Endothelial cell of umbilical vein (primary cell): ENCODE measurements around the gene POU6F2. TPM values are rescaled to one million over a fixed set of nuclear protein-coding genes. Genes with fewer than 3 reads are reported as not detected.

Experiments
- BruUV-seq: library from RNA; stranded (reverse); fragments of 400-500 nt; replicated peaks from 2 replicates; lab custom pipeline; 2021; lab: Mats Ljungman, UMichigan
- CTCF ChIA-PET: fragments of 300-600, 350-600 bp; sonication (Branson Sonifier 250); formaldehyde crosslinking; loops from one replicate; lab custom pipeline; 2021; ENCODE audit warnings: antibody characterized with exemption, inconsistent platforms; lab: Charles Lee
- POLR2A ChIA-PET: fragments of 300-600, 350-600 bp; sonication (Branson Sonifier 250); formaldehyde crosslinking; loops from one replicate; lab custom pipeline; 2021; ENCODE audit warnings: antibody characterized with exemption, inconsistent platforms; lab: Charles Lee
- DNase-seq: peaks from one replicate; pipeline ENCODE4 v3.0.0-alpha.2; 2011; ENCODE audit warnings: low read depth, low spot score
- FAIRE-seq: peaks from 2 replicates; lab custom pipeline; 2011; peaks lifted over from hg19 to GRCh38; lab: Jason Lieb, UNC
- H2AFZ ChIP-seq: 2 replicates; pipeline ENCODE4 v1.6.0; 2012; ENCODE audit warnings: low read depth, low read length, control low read depth, inconsistent platforms
- H3K27ac ChIP-seq: 2 replicates; pipeline ENCODE4 v1.5.1; 2011; ENCODE audit warnings: low read depth, mild to moderate bottlenecking, control low read depth, low read length, moderate library complexity; ENCODE audit not compliant: insufficient read depth
- H3K27me3 ChIP-seq, 2 experiments: 2 replicates each; pipeline versions ENCODE4 v1.6.0 to v1.6.1; 2011; ENCODE audit warnings: low read length in 2 of 2, mixed read lengths in 1 of 2; ENCODE audit not compliant: control insufficient read depth in 2 of 2, insufficient read depth in 2 of 2
- H3K36me3 ChIP-seq, 2 experiments: 2 replicates in 1 of 2; 3 replicates in 1 of 2; pipeline ENCODE4 v1.5.1; 2011; ENCODE audit warnings: low read length in 2 of 2, mild to moderate bottlenecking in 1 of 2, moderate library complexity in 1 of 2; ENCODE audit not compliant: control insufficient read depth in 2 of 2, insufficient read depth in 2 of 2; ENCODE audit errors: extremely low read depth in 1 of 2
- H3K4me1 ChIP-seq: 3 replicates; pipeline ENCODE4 v1.5.1; 2011; ENCODE audit warnings: mild to moderate bottlenecking, low read length; ENCODE audit not compliant: control insufficient read depth, insufficient read depth; ENCODE audit errors: extremely low read depth
- H3K4me2 ChIP-seq: 2 replicates; pipeline ENCODE4 v1.6.1; 2011; ENCODE audit warnings: low read length, control low read depth, mixed read lengths; ENCODE audit not compliant: insufficient read depth
- H3K4me3 ChIP-seq, 3 experiments: fragments of 200-600 bp in 1 of 3; sonication (generic), shearing (Covaris generic) in 1 of 3; replicated peaks in 1 of 3; 2 replicates each; pipeline ENCODE4 v1.5.1; 2011 to 2016; ENCODE audit warnings: control low read depth in 3 of 3, low read length in 3 of 3, mild to moderate bottlenecking in 2 of 3, inconsistent platforms in 1 of 3, low read depth in 1 of 3, moderate library complexity in 1 of 3; ENCODE audit not compliant: insufficient read depth in 1 of 3
- H3K79me2 ChIP-seq: 2 replicates; pipeline ENCODE4 v1.6.0; 2012; ENCODE audit warnings: low read length, inconsistent platforms; ENCODE audit not compliant: control insufficient read depth, insufficient read depth
- H3K9ac ChIP-seq: replicated peaks from 2 replicates; pipeline ENCODE3; 2011; ENCODE audit warnings: low read length, control low read depth; ENCODE audit not compliant: insufficient read depth; ENCODE audit errors: extremely low read depth
- H3K9me1 ChIP-seq: replicated peaks from 3 replicates; pipeline ENCODE4 v1.6.0; 2011; ENCODE audit warnings: mild to moderate bottlenecking, low read length; ENCODE audit not compliant: control insufficient read depth, insufficient read depth; ENCODE audit errors: extremely low read depth
- H3K9me3 ChIP-seq: replicated peaks from 2 replicates; pipeline ENCODE4 v1.5.1; 2012; ENCODE audit warnings: low read length, inconsistent platforms; ENCODE audit not compliant: control insufficient read depth, insufficient read depth
- H4K20me1 ChIP-seq: replicated peaks from 2 replicates; pipeline ENCODE3; 2011; ENCODE audit warnings: mild to moderate bottlenecking, low read length; ENCODE audit not compliant: control insufficient read depth, insufficient read depth; ENCODE audit errors: extremely low read depth
- EZH2 ChIP-seq: IDR thresholded peaks from 2 replicates; pipeline ENCODE4 v1.6.1; 2012; ENCODE audit warnings: borderline replicate concordance, low read depth, mild to moderate bottlenecking, moderate library complexity, low read length, inconsistent platforms; ENCODE audit not compliant: severe bottlenecking
- FOS ChIP-seq: IDR thresholded peaks from 2 replicates; pipeline ENCODE4 v1.6.1; 2011; ENCODE audit warnings: mild to moderate bottlenecking, low read length, moderate library complexity, borderline replicate concordance; ENCODE audit not compliant: insufficient read depth
- GATA2 ChIP-seq: IDR thresholded peaks from 2 replicates; pipeline ENCODE4 v1.7.0; 2011; ENCODE audit warnings: low read depth, mild to moderate bottlenecking, moderate library complexity, mixed read lengths, low read length; ENCODE audit not compliant: insufficient read length, insufficient read depth
- JUN ChIP-seq: IDR thresholded peaks from 2 replicates; pipeline ENCODE4 v1.6.1; 2011; ENCODE audit warnings: borderline replicate concordance, low read depth; ENCODE audit not compliant: insufficient read length, insufficient read depth
- MYC ChIP-seq: IDR thresholded peaks from one replicate; pipeline ENCODE4 v1.6.1; 2011; ENCODE audit warnings: mild to moderate bottlenecking, low read depth, low read length
- POLR2A ChIP-seq: IDR thresholded peaks from 2 replicates; pipeline ENCODE4 v1.6.1; 2012; ENCODE audit warnings: low read depth, mild to moderate bottlenecking, control low read depth, low read length
- POLR2AphosphoS5 ChIP-seq: IDR thresholded peaks from 2 replicates; pipeline ENCODE4 v1.6.1; 2012; ENCODE audit warnings: low read depth, mild to moderate bottlenecking, control low read depth, low read length, moderate library complexity; ENCODE audit not compliant: insufficient read depth
- dilution Hi-C: fragments of 300-500 bp; cut with MboI; formaldehyde crosslinking; loops from one replicate; pipeline ENCODE4 v1.15.0; 2019; ENCODE audit warnings: low sequenced_read_pairs; ENCODE audit not compliant: extremely low pct_ligation_motif_present
- intact Hi-C: fragments of 100-400 bp; cut with micrococcal nuclease; formaldehyde crosslinking; loops from one replicate; pipeline ENCODE4 v1.10.0; 2022
- polyA plus RNA-seq, 4 experiments: library from polyadenylated mRNA; depleted of rRNA in 3 of 4; stranded (reverse) in 3 of 4; unstranded in 1 of 4; fragments of >200 nt; gene quantifications; 2 replicates each; pipeline versions ENCODE4 v1.2.1 to v1.2.3, GENCODE V29; 2011 to 2012; ENCODE audit warnings: missing spikeins in 1 of 4
- total RNA-seq: library from RNA; stranded (reverse); gene quantifications from 2 replicates; pipeline ENCODE4 v1.2.3, GENCODE V29; 2021
- TF ChIP-seq, protein P1 (sequence below): IDR thresholded peaks from 2 replicates; pipeline ENCODE4 v1.6.1; 2011; ENCODE audit not compliant: insufficient read depth, insufficient read length
- TF ChIP-seq, protein P2 (sequence below), 2 donors: IDR thresholded peaks; 1 replicate in 1 of 2; 2 replicates in 1 of 2; pipeline ENCODE4 v1.5.1; 2011; ENCODE audit warnings: low read length in 2 of 2, mild to moderate bottlenecking in 2 of 2, moderate library complexity in 2 of 2, control low read depth in 1 of 2, inconsistent platforms in 1 of 2, low read depth in 1 of 2; ENCODE audit not compliant: insufficient read depth in 1 of 2; ENCODE audit errors: extremely low read depth in 1 of 2

POU6F2 gene
- total and polyA plus RNA-seq, 2 donors (not counting 3 experiments of a cell fraction or from before 2014, with no cell fraction given), result 0.29 TPM; not detected in 1

DNA sequence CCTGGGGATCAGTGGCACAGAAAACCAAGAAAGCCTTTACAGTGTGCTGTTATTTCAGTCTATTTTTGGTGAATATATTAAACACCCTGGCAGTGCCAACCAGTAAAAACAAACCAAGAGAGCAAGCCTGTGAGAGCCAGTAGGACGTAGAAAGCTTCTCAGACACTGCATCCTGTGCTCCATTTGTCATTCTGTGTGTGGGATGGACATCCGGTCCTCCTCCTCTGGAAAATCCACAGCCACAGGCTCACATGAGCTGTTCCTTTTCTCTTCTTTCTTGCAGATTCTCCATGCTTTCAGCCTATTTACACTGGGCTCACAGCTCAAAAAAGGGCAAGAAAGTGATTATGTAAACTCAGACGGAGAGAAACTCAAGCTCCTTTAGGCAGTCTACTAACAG lies 468.8 kb downstream of the POU6F2 start:
- intact Hi-C loops, result no loop called here
- CTCF ChIA-PET, result interaction anchor here (0.9 to 1.2 kb wide), 2 partner anchors 42 to 361 kb away, joined by 3 to 4 read pairs; no protein-coding TSS in a partner anchor

More for the DNA sequence above, 468.8 kb downstream of the POU6F2 start:
- no peaks in the 10 kb centered on the region for H3K79me2 ChIP-seq
- no peak for TF ChIP-seq JUN
- TF ChIP-seq, protein P1, sequence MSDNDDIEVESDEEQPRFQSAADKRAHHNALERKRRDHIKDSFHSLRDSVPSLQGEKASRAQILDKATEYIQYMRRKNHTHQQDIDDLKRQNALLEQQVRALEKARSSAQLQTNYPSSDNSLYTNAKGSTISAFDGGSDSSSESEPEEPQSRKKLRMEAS, result no peak
- no peak for TF ChIP-seq GATA2
- TF ChIP-seq POLR2A, result no peak
- no peak for TF ChIP-seq POLR2AphosphoS5
- TF ChIP-seq, protein P2, sequence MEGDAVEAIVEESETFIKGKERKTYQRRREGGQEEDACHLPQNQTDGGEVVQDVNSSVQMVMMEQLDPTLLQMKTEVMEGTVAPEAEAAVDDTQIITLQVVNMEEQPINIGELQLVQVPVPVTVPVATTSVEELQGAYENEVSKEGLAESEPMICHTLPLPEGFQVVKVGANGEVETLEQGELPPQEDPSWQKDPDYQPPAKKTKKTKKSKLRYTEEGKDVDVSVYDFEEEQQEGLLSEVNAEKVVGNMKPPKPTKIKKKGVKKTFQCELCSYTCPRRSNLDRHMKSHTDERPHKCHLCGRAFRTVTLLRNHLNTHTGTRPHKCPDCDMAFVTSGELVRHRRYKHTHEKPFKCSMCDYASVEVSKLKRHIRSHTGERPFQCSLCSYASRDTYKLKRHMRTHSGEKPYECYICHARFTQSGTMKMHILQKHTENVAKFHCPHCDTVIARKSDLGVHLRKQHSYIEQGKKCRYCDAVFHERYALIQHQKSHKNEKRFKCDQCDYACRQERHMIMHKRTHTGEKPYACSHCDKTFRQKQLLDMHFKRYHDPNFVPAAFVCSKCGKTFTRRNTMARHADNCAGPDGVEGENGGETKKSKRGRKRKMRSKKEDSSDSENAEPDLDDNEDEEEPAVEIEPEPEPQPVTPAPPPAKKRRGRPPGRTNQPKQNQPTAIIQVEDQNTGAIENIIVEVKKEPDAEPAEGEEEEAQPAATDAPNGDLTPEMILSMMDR (IDR thresholded peaks at IDR 0.05; ENCODE audit: extremely low read depth in 1 of 2, insufficient read depth in 1 of 2, low read depth in 1 of 2, low read length in 2 of 2), result no peak
- no peak for TF ChIP-seq MYC
- no peak for TF ChIP-seq EZH2
- TF ChIP-seq FOS, result no peak
- no peaks in the 10 kb centered on the region for H3K9me1 ChIP-seq
- no peak overlapping the region for H3K4me3 ChIP-seq
- no TSS peak for BruUV-seq
- no peak overlapping the region for H3K4me2 ChIP-seq
- H3K9ac ChIP-seq, result no peak overlapping the region
- H3K4me1 ChIP-seq, result no peaks in the 10 kb centered on the region
- FAIRE-seq, result no peak
- H3K27me3 ChIP-seq, result peaks cover 9 to 13% of the 10 kb centered on the region in 2 experiments
- no peaks in the 10 kb centered on the region for H3K36me3 ChIP-seq
- H3K27ac ChIP-seq, result no peak overlapping the region
- POLR2A ChIA-PET, result no interaction called here
- dilution Hi-C loops, result no loop called here
- no peaks in the 10 kb centered on the region for H3K9me3 ChIP-seq
- no peaks in the 10 kb centered on the region for H4K20me1 ChIP-seq
- no peak for DNase-seq
- no peak overlapping the region for H2AFZ ChIP-seq
